ENCODE measurements around the gene MATK.

GRCh38 chr19:3827306-3827705 is 41.1 kb upstream of the MATK start:
- TF ChIP-seq, protein P1, sequence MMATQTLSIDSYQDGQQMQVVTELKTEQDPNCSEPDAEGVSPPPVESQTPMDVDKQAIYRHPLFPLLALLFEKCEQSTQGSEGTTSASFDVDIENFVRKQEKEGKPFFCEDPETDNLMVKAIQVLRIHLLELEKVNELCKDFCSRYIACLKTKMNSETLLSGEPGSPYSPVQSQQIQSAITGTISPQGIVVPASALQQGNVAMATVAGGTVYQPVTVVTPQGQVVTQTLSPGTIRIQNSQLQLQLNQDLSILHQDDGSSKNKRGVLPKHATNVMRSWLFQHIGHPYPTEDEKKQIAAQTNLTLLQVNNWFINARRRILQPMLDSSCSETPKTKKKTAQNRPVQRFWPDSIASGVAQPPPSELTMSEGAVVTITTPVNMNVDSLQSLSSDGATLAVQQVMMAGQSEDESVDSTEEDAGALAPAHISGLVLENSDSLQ (IDR thresholded peaks at IDR 0.05): no peak
- TF ChIP-seq ARNT (IDR thresholded peaks at IDR 0.05) (no peak), FOXM1 (IDR thresholded peaks at IDR 0.05; ENCODE audit: borderline replicate concordance) (no peak), BHLHE40 (IDR thresholded peaks at IDR 0.05; ENCODE audit: borderline replicate concordance) (no peak), NFRKB (IDR thresholded peaks at IDR 0.05) (no peak), ZNF384 (IDR thresholded peaks at IDR 0.05) (no peak), SP1 (IDR thresholded peaks at IDR 0.05) (no peak), ELF4 (IDR thresholded peaks at IDR 0.05) (no peak), FOXA1 (IDR thresholded peaks at IDR 0.05) (no peak), TARDBP (IDR thresholded peaks at IDR 0.05) (no peak)
